OCI-LY1 (cell line): ENCODE data around the gene RPL22.

Experiments used
- H2AFZ ChIP-seq: fragments of 200-600 bp; sonication (generic), shearing (Covaris generic); 2 replicates; pipeline ENCODE4 v1.6.0; 2014; ENCODE audit warnings: antibody characterized with exemption, mild to moderate bottlenecking, low read length
- H3F3A ChIP-seq: fragments of 200-600 bp; sonication (generic), shearing (Covaris generic); 2 replicates; pipeline ENCODE4 v1.6.0; 2014; ENCODE audit warnings: mild to moderate bottlenecking, antibody characterized with exemption, low read length, moderate library complexity; ENCODE audit not compliant: insufficient read depth
- H3K27ac ChIP-seq: fragments of 200-600 bp; sonication (generic); 2 replicates; pipeline ENCODE4 v1.5.1; 2014; ENCODE audit warnings: low read length, mixed run types, mild to moderate bottlenecking, low read depth; ENCODE audit not compliant: poor library complexity, severe bottlenecking
- H3K27me3 ChIP-seq: fragments of 200-600 bp; sonication (generic); 2 replicates; pipeline ENCODE4 v1.6.0; 2014; ENCODE audit warnings: antibody characterized with exemption, mild to moderate bottlenecking, low read length, moderate library complexity; ENCODE audit not compliant: insufficient read depth
- H3K36me3 ChIP-seq: fragments of 200-600 bp; sonication (generic); 2 replicates; pipeline ENCODE4 v1.6.1; 2014; ENCODE audit warnings: mild to moderate bottlenecking, antibody characterized with exemption, low read length, moderate library complexity, mixed read lengths; ENCODE audit not compliant: insufficient read depth
- H3K4me1 ChIP-seq: fragments of 200-600 bp; sonication (generic); 2 replicates; pipeline ENCODE4 v1.5.1; 2014; ENCODE audit warnings: mild to moderate bottlenecking, low read length, moderate library complexity; ENCODE audit not compliant: insufficient read depth, severe bottlenecking
- H3K4me2 ChIP-seq: fragments of 200-600 bp; sonication (generic), shearing (Covaris generic); 2 replicates; pipeline ENCODE4 v1.6.1; 2014; ENCODE audit warnings: low read length
- H3K4me3 ChIP-seq: fragments of 200-600 bp; sonication (generic); 2 replicates; pipeline ENCODE4 v1.5.1; 2014; ENCODE audit warnings: low read length, low read depth, mild to moderate bottlenecking, mixed read lengths; ENCODE audit not compliant: poor library complexity, severe bottlenecking
- H3K79me2 ChIP-seq: fragments of 200-600 bp; shearing (Covaris generic); 2 replicates; pipeline ENCODE4 v1.6.1; 2016; ENCODE audit warnings: mixed run types, low read length, mixed read lengths; ENCODE audit not compliant: insufficient read depth
- H3K9ac ChIP-seq: fragments of 200-600 bp; sonication (generic), shearing (Covaris generic); 2 replicates; pipeline ENCODE4 v1.6.1; 2014; ENCODE audit warnings: mild to moderate bottlenecking, low read length, mixed read lengths
- H3K9me2 ChIP-seq: fragments of 200-600 bp; sonication (generic), shearing (Covaris generic); 2 replicates; pipeline ENCODE4 v1.6.1; 2014; ENCODE audit warnings: low read depth, mild to moderate bottlenecking, low read length, mixed read lengths
- H3K9me3 ChIP-seq: fragments of 200-600 bp; shearing (Covaris generic); 2 replicates; pipeline ENCODE4 v1.6.1; 2014; ENCODE audit warnings: low read length, mixed read lengths
- H4K20me1 ChIP-seq: fragments of 200-600 bp; sonication (generic), shearing (Covaris generic); 2 replicates; pipeline ENCODE4 v1.6.0; 2016; ENCODE audit warnings: mild to moderate bottlenecking, low read length; ENCODE audit not compliant: insufficient read depth
- EZH2 ChIP-seq: fragments of 200-600 bp; sonication (generic), shearing (Covaris generic); IDR thresholded peaks from 2 replicates; pipeline ENCODE4 v1.8.0; 2017; ENCODE audit warnings: borderline replicate concordance, mixed run types, mild to moderate bottlenecking, antibody characterized with exemption, low read length, moderate library complexity, mixed read lengths
- TF ChIP-seq, protein P1 (sequence below): fragments of 200-600 bp; sonication (generic), shearing (Covaris generic); IDR thresholded peaks from 2 replicates; pipeline ENCODE4 v1.5.1; 2017; ENCODE audit warnings: mild to moderate bottlenecking, antibody characterized with exemption, low read length, moderate library complexity, mixed read lengths

RPL22 gene

DNA sequence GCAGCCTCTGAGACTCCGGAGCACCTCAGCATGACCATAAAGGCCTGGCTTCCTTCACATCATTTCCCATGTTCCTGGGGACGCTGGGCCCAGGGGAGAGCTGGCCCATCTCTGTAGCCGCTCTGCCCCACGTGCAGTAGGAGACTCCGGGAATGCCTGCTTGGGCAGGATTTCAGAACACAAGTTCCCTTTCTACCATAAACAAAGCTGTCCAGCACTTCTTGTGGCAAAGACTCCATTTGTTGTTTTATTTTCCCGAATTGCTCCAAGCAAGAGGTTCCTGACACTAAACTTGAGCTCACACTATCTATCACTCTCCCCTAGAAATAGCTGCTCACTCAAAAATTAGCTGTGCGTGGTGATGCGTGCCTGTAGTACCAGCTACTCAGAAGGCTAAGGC, 41.2 kb downstream of the RPL22 start:
- Histone ChIP-seq H3K4me1 (no peaks in the 10 kb centered on the region), H3K36me3 (no peaks in the 10 kb centered on the region), H3F3A (no peaks in the 10 kb centered on the region), H4K20me1 (no peaks in the 10 kb centered on the region), H3K9me2 (no peaks in the 10 kb centered on the region), H3K27me3 (peaks cover 4% of the 10 kb centered on the region; the same call in 1 of the 2 replicates), H3K27ac (no peak overlapping the region), H3K9me3 (no peaks in the 10 kb centered on the region), H2AFZ (no peak overlapping the region), H3K9ac (no peak overlapping the region), H3K4me2 (no peak overlapping the region), H3K4me3 (no peak overlapping the region), H3K79me2 (no peaks in the 10 kb centered on the region)
- TF ChIP-seq, protein P1, sequence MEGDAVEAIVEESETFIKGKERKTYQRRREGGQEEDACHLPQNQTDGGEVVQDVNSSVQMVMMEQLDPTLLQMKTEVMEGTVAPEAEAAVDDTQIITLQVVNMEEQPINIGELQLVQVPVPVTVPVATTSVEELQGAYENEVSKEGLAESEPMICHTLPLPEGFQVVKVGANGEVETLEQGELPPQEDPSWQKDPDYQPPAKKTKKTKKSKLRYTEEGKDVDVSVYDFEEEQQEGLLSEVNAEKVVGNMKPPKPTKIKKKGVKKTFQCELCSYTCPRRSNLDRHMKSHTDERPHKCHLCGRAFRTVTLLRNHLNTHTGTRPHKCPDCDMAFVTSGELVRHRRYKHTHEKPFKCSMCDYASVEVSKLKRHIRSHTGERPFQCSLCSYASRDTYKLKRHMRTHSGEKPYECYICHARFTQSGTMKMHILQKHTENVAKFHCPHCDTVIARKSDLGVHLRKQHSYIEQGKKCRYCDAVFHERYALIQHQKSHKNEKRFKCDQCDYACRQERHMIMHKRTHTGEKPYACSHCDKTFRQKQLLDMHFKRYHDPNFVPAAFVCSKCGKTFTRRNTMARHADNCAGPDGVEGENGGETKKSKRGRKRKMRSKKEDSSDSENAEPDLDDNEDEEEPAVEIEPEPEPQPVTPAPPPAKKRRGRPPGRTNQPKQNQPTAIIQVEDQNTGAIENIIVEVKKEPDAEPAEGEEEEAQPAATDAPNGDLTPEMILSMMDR, result no peak
- no peak for TF ChIP-seq EZH2

DNA sequence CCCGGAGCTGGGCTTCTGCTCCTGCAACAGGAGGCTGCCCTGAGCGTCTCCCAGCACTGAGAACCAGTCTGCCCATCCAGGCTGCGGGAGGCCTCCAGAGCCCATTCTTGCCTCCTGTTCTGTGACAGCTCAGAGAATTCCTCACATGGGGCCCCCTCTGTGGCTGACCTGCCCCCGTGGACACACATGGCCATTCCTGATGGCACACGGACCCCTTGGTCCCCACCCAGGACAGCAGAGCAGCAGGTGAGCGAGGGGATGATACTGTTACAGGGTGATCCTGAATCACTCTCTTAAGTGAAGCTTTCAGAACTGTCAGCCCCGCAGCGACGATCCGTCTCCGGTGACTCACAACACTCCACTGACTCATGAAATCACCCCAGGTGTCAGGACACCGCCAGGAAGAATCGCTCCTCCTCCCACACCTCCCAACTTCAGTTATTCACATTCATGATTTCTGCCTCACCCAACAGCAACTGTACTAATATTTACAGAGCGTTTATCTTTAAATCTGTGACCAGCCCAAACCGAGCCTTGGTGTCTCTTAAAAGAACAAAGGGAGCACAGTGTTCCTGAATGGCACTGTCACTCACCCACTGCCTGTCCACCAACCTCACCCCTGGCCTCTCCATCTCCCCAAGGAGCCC, 41.7 kb downstream of the RPL22 start:
- Histone ChIP-seq H2AFZ (no peak overlapping the region), H3K9ac (no peak overlapping the region), H3K79me2 (no peaks in the 10 kb centered on the region), H3K4me2 (no peak overlapping the region), H3K27me3 (peaks cover 4% of the 10 kb centered on the region; the same call in 1 of the 2 replicates), H3K36me3 (no peaks in the 10 kb centered on the region), H4K20me1 (no peaks in the 10 kb centered on the region), H3K9me3 (no peaks in the 10 kb centered on the region), H3K27ac (no peak overlapping the region), H3F3A (no peaks in the 10 kb centered on the region), H3K4me3 (no peak overlapping the region), H3K9me2 (no peaks in the 10 kb centered on the region), H3K4me1 (no peaks in the 10 kb centered on the region)
- no peak for TF ChIP-seq EZH2
- TF ChIP-seq, protein P1, result no peak

DNA sequence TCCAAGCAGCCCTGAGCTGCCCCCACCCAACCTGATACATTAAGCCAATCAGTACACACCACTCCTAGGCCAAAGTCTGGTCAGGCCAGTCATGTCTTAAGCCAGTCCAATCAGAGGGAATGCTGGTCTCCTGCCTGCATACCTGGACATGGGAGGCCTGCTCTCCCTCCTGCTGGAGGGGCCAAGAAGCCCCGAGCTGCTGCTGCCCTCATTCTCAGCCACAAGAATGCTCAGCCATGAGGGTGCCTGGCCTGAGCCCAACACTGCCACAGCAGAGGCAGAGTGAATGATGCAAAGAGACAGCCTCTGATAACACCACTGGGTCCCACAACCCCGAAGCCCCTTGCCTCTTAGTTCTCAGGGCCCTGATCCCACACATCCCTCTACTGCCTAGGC, 42.3 kb downstream of the RPL22 start:
- H3K79me2 ChIP-seq, result no peaks in the 10 kb centered on the region
- no peak overlapping the region for H3K27ac ChIP-seq
- no peaks in the 10 kb centered on the region for H3K4me1 ChIP-seq
- H3K9me3 ChIP-seq, result no peaks in the 10 kb centered on the region
- H4K20me1 ChIP-seq, result no peaks in the 10 kb centered on the region
- H3F3A ChIP-seq, result no peaks in the 10 kb centered on the region
- H3K9ac ChIP-seq, result no peak overlapping the region
- H3K9me2 ChIP-seq, result no peaks in the 10 kb centered on the region
- peaks cover 4% of the 10 kb centered on the region; the same call in 1 of the 2 replicates for H3K27me3 ChIP-seq
- no peaks in the 10 kb centered on the region for H3K36me3 ChIP-seq
- TF ChIP-seq, protein P1, result no peak
- no peak for TF ChIP-seq EZH2
- H3K4me2 ChIP-seq, result no peak overlapping the region
- no peak overlapping the region for H2AFZ ChIP-seq
- no peak overlapping the region for H3K4me3 ChIP-seq
